HL-60 (cell line): ENCODE results near the gene MDGA2.

Experiments used
- DNase-seq, 2 experiments: peaks; one replicate each; pipeline ENCODE4 v3.0.0-alpha.2; 2010 to 2020; ENCODE audit warnings: low read depth in 1 of 2, low spot score in 1 of 2
- H3K27ac ChIP-seq: fragments of 250-450 bp; sonication (Bioruptor Pico); replicated peaks from 2 replicates; pipeline ENCODE4 v1.5.1; 2020; ENCODE audit warnings: mild to moderate bottlenecking, moderate library complexity
- H3K27me3 ChIP-seq: fragments of 250-450 bp; sonication (Bioruptor Pico); 2 replicates; pipeline ENCODE4 v1.5.1; 2021; ENCODE audit warnings: mild to moderate bottlenecking, moderate library complexity; ENCODE audit not compliant: insufficient read depth, poor library complexity, severe bottlenecking
- H3K4me3 ChIP-seq: replicated peaks from 2 replicates; pipeline ENCODE4 v1.5.1; 2011; ENCODE audit warnings: mild to moderate bottlenecking, control low read depth, low read length; ENCODE audit not compliant: insufficient read depth
- CTCF ChIP-seq: IDR thresholded peaks from one replicate; pipeline ENCODE4 v1.5.1; 2011; ENCODE audit warnings: low read length, control low read depth, inconsistent platforms; ENCODE audit not compliant: insufficient read depth
- GABPA ChIP-seq: IDR thresholded peaks from 2 replicates; pipeline ENCODE4 v1.6.1; 2012; ENCODE audit warnings: low read depth
- POLR2AphosphoS5 ChIP-seq: IDR thresholded peaks from 2 replicates; pipeline ENCODE4 v1.6.1; 2012; ENCODE audit warnings: low read depth
- REST ChIP-seq: IDR thresholded peaks from 2 replicates; pipeline ENCODE4 v1.6.1; 2012; ENCODE audit warnings: low read depth; ENCODE audit not compliant: insufficient replicate concordance
- SPI1 ChIP-seq: IDR thresholded peaks from 2 replicates; pipeline ENCODE4 v1.6.1; 2012; ENCODE audit warnings: low read depth, mild to moderate bottlenecking, borderline replicate concordance

MDGA2 gene

GRCh38 chr14:47524524-47524923 lies 150.9 kb downstream of the MDGA2 start:
- H3K27me3 ChIP-seq: no peaks in the 10 kb centered on the region
- H3K4me3 ChIP-seq: no peak overlapping the region
- TF ChIP-seq REST (no peak), GABPA (no peak), POLR2AphosphoS5 (no peak), CTCF (no peak), SPI1 (no peak)
- DNase-seq: no peak
- no peak overlapping the region for H3K27ac ChIP-seq

GRCh38 chr14:47520382-47520781 lies 155.0 kb downstream of the MDGA2 start:
- no peak overlapping the region for H3K27ac ChIP-seq
- no peak overlapping the region for H3K4me3 ChIP-seq
- H3K27me3 ChIP-seq: no peaks in the 10 kb centered on the region
- DNase-seq: no peak
- no peak for TF ChIP-seq GABPA
- no peak for TF ChIP-seq POLR2AphosphoS5
- TF ChIP-seq CTCF: no peak
- TF ChIP-seq SPI1: no peak
- no peak for TF ChIP-seq REST

- DNase-seq: no peak
Observed at GRCh38 chr14:47511829-47512228, 163.6 kb downstream of the MDGA2 start.

More at GRCh38 chr14:47511829-47512228, 163.6 kb downstream of the MDGA2 start:
- no peak for TF ChIP-seq SPI1
- no peak for TF ChIP-seq CTCF
- no peak for TF ChIP-seq REST
- TF ChIP-seq POLR2AphosphoS5: no peak
- no peak overlapping the region for H3K4me3 ChIP-seq
- no peak overlapping the region for H3K27ac ChIP-seq
- H3K27me3 ChIP-seq: no peaks in the 10 kb centered on the region
